GM12874 (cell line): Measurements from ENCODE around the gene SLCO2B1.

Experiments
- CTCF ChIP-seq: IDR thresholded peaks from 2 replicates; pipeline ENCODE4 v1.5.1; 2011; ENCODE audit warnings: low read depth, mild to moderate bottlenecking, control low read depth, low read length, moderate library complexity; ENCODE audit not compliant: insufficient read depth

SLCO2B1 gene

GRCh38 chr11:75152651-75153427 lies 1.9 kb downstream of the SLCO2B1 start:
- TF ChIP-seq CTCF: no peak

GRCh38 chr11:75154646-75155569 lies 4.0 kb downstream of the SLCO2B1 start:
- no peak for TF ChIP-seq CTCF

- no peak for TF ChIP-seq CTCF
Measured at GRCh38 chr11:75155570-75156422, 4.9 kb downstream of the SLCO2B1 start.

GRCh38 chr11:75158241-75158640 lies 7.3 kb downstream of the SLCO2B1 start:
- no peak for TF ChIP-seq CTCF

- no peak for TF ChIP-seq CTCF
Measured at GRCh38 chr11:75158696-75159150, 7.8 kb downstream of the SLCO2B1 start.

GRCh38 chr11:75159151-75159953 lies 8.4 kb downstream of the SLCO2B1 start:
- no peak for TF ChIP-seq CTCF
